GM21447 (cell line): ENCODE data around the gene WARS2.

Experiments used
- ATAC-seq: cut with Tn5 transposase; IDR thresholded peaks from one replicate; pipeline ENCODE4 v1.9.1; 2021; ENCODE audit not compliant: unreplicated experiment

The WARS2 gene

GRCh38 chr1:118986555-118987467 is 153.6 kb downstream of the WARS2 start:
- ATAC-seq: no peak

- no peak for ATAC-seq
Observed at GRCh38 chr1:118985640-118986554, 154.6 kb downstream of the WARS2 start.

- no peak for ATAC-seq
Observed at GRCh38 chr1:118984722-118985639, 155.5 kb downstream of the WARS2 start.

GRCh38 chr1:118984086-118984721 is 156.2 kb downstream of the WARS2 start:
- no peak for ATAC-seq

DNA sequence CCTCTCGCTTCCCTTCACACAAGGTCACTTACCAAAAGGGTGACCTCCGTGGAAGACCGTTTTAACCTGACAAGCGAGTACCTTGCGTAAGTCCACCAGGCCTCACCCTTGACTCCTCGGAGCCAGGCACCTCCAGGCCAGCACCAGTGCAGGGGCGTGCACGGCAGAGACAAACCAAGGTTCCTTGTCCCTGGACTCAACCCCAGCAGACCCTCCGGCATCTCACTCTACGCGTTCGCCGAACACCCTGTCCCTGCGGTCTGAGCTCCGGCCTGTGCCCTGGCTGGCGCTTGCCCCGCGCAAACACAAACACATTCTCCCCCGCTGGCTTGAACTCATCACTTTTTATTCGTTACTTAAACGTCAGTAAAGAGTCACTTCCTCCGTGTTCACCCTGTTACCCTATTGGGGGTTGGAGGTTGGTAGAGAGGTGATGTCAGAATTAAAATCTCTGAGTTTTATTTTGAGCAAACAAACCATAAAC is 156.9 kb downstream of the WARS2 start:
- ATAC-seq: no peak

DNA sequence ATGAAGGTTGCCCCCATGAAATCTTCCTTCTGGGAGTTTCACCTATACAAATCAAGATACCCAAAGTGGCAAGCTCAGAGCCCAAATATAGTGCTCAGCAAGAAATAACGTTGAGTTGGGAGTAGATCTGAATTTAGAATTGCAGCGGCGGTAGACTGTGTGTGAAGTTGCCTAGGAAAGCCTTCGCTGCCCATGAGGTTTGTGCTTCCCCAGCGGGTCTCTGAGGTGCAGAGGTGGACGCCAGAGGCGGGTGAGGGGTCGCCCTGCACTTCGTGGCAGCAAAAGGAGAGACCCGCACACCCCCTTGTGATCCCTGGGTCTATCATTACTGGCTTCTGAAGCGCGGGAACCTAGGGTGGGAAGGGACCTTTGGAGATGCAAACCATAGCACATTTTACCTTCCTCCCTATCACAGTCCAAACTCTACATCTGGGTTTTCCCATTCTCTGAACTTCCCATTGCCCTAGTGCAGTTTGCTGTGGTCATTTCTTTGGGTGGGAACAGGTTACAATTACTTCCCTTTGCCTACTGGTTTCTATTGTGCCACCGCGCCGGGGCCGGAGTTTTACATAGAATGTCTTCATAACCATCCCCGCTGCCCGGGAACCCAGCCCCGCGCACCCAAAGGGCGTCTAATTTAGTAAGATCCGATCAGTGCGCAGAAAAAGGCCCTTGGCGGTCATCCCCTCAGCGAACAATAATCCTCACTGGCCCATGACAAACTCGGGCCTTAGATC is 157.5 kb downstream of the WARS2 start:
- no peak for ATAC-seq

DNA sequence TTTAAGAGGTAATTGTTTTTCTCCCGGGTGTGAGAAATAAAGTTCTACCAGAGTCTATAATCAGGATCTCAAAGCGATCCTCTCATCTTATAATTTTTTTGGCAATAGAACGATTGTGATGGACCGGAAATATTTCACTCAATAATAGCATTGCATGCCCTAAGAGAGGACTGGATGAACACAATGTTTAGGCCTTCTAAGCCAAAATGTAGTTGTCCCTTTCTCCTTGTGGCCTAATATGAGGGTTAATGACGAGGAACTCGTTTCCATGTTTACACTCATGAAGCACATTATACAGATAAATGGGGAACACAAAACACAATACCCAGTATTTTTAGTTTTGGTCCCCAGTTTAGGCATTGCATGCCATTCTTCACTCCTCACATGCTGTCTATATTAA is 158.2 kb downstream of the WARS2 start:
- no peak for ATAC-seq

GRCh38 chr1:118981436-118981835 is 159.0 kb downstream of the WARS2 start:
- ATAC-seq: no peak
